CD4-positive, alpha-beta T cell treated with Interleukin-1 beta for 1 hour (primary cell): ENCODE results near the gene COL1A1.
A peak's percentile ranks its signal among the peaks of the same experiment; 100 is the strongest.

Experiments
- DNase-seq, 2 donors: peaks; one replicate each; pipeline ENCODE4 v3.0.0-alpha.2; 2020 to 2022

The COL1A1 gene

GRCh38 chr17:50185631-50186471 lies 15.6 kb downstream of the COL1A1 start:
- DNase-seq: no peak

- peak in 1 of 2 donors; percentile 26 for DNase-seq
These were observed 16.6 kb downstream of the COL1A1 start for GRCh38 chr17:50184611-50185398.

- no peak for DNase-seq
These were observed 17.4 kb downstream of the COL1A1 start for GRCh38 chr17:50184064-50184463.

GRCh38 chr17:50183421-50183994 lies 17.9 kb downstream of the COL1A1 start:
- DNase-seq: no peak

- DNase-seq: no peak
These were observed 18.5 kb downstream of the COL1A1 start for GRCh38 chr17:50182783-50183420.

- DNase-seq: no peak
These were observed 19.6 kb downstream of the COL1A1 start for GRCh38 chr17:50181591-50182560.

GRCh38 chr17:50181144-50181543 lies 20.3 kb downstream of the COL1A1 start:
- no peak for DNase-seq

DNA sequence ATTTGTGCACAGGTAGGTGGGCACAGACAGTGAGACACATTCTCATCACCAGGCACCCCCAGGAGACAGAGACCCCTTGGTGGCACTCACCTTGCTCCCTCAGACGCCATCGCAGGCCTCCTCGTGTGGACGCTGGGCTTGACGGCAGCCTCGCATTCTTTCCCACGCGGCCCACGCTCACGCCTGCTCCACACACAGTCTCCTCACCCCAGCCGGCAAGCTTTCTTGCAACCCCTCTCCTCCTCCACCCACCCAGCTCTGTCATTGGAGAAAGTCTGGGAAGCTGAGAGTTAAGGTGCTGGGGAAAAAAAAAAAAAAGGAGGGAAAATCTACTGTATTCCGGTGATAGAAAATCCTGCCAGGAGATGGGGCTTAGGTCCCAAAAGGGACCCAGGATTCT lies 20.8 kb downstream of the COL1A1 start:
- no peak for DNase-seq

GRCh38 chr17:50180111-50180510 lies 21.3 kb downstream of the COL1A1 start:
- no peak for DNase-seq

DNA sequence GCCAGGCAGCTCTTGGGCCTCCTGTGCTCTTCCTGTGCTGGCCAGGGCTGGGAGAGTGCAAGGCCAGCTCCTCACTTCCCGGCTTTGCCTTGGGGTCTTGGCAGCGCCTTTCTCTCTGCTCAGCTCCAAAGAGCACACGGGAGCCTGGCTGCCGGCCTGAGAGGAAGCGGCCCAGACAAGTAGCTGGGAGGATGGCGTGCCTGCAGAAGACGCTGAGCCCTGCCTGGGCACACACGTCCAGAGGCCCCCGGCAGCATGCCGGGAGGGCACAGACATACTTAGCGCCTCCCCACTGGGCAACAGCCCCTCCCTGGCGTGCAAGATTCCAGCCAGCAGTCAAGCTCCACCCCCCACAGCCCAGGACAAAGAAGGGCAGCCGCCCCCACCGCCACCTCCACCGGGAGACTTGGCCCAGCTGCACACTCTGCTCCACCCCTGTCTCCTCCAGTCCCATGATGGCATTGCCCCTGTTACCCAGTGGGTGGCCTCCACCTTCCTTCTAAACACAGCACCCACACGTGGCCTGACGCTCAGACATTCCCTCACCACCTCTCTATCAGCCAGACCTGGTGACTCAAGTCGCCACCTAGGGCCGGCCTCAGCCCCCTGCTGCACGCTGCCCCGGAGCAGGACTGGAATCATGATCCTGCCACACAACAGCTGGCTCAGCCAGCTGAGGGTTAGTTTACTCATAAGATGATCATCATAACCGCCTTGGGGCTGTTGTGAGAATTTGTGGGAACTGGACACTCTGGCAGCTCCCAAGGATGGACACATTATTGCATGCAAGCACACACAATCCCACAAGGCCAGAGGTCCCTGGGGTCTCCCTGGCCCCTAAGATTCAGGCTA lies 23.2 kb downstream of the COL1A1 start:
- peak; percentile 61 to 62 for DNase-seq

- no peak for DNase-seq
These were observed 24.0 kb downstream of the COL1A1 start for GRCh38 chr17:50177476-50177875.

DNA sequence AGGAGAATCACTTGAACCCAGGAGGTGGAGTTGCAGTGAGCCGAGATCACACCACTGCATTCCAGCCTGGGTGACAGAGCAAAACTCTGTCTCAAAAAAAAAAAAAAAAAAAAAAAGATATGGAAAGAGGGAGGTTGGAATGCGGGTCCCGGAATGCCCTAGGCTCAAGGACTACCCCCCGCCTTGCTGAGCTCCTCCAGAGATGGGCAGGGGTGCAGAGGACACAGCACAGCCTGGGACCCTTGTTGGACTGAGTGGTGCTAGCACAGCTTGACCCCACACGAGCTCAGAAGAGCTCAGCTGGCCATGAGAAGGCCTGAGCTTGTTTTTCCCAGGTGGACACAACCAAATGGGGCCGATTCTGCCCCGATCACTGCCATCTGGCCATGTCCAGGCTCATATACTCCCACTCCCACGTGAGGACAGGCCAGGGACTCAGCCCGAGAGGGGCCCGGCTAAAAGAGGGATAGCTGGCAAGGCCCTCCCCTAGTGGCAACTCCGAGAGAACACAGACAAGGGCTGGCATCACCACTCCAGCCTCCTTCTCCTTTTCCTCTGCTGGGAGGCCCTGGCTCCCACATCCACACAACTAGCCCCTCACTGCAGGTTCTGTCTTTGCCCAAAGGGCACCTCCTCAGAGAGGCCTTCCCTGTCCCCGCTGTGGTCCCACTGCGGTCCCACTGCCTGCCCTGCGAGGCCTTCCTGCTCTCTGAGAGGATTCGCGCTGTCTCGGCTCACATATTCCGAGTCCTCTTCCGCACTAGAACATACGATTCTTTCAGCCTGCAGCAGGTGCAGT lies 24.7 kb downstream of the COL1A1 start:
- DNase-seq: no peak

GRCh38 chr17:50175035-50175807 lies 26.2 kb downstream of the COL1A1 start:
- no peak for DNase-seq

DNA sequence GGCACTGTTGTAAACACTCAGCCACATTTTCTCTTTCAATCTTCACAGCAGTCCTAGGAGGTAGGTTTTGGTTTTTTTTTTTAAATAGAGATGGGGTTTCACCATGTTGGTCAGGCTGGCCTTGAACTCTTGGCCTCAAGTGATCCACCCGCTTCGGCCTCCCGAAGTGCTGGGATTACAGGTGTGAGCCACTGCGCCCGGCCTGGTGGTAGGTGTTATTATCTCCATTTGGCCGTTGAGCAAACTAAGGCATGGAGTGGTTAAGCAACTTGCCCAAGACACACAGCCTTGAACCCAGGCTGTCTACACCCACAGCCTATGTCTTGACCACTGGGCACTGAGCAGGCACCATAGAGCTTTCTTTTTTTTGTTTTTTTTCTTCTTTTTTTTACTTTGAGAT lies 27.0 kb downstream of the COL1A1 start:
- DNase-seq: no peak

- DNase-seq: no peak
These were observed 28.0 kb downstream of the COL1A1 start for GRCh38 chr17:50173335-50173941.

- DNase-seq: no peak
These were observed 28.5 kb downstream of the COL1A1 start for GRCh38 chr17:50172936-50173334.

- DNase-seq: no peak
These were observed 29.3 kb downstream of the COL1A1 start for GRCh38 chr17:50172130-50172529.

- DNase-seq: no peak
These were observed 29.9 kb downstream of the COL1A1 start for GRCh38 chr17:50171371-50172071.
